Mucosa of descending colon (tissue), 3 donors: ENCODE data around the gene MYF5. TPM values are rescaled to one million over a fixed set of nuclear protein-coding genes. Genes with fewer than 3 reads are reported as not detected.

ENCODE experiments used
- ATAC-seq: fragments of 200-7000 bp; cut with Tn5 transposase; one replicate; pipeline ENCODE4 v1.9.1; 2020; ENCODE audit warnings: mild to moderate bottlenecking, moderate library complexity
- DNase-seq, 3 donors: peaks; one replicate each; pipeline ENCODE4 v3.0.0-alpha.2; 2020
- H3K36me3 ChIP-seq: fragments of 200-600 bp; one replicate; pipeline ENCODE4 v1.8.0; 2021; ENCODE audit warnings: low read depth, mild to moderate bottlenecking
- H3K4me1 ChIP-seq: fragments of 200-600 bp; one replicate; pipeline ENCODE4 v1.8.0; 2021; ENCODE audit warnings: low read depth, mild to moderate bottlenecking
- H3K4me3 ChIP-seq: fragments of 200-600 bp; one replicate; pipeline ENCODE4 v1.8.0; 2021; ENCODE audit warnings: mild to moderate bottlenecking
- H3K9me3 ChIP-seq: fragments of 200-600 bp; one replicate; pipeline ENCODE4 v1.8.0; 2021; ENCODE audit warnings: mild to moderate bottlenecking
- intact Hi-C, 2 donors: fragments of 100-400 bp; cut with DNase I in 1 of 2; cut with micrococcal nuclease in 1 of 2; formaldehyde crosslinking; loops; one replicate each; pipeline versions ENCODE4 v1.11.0 to v1.11.1; 2022; cut with DNase I, micrococcal nuclease
- total RNA-seq, 3 donors: library from RNA; stranded (reverse); fragmentation: NEBNext Ultra II Directional in 2 of 3; extraction: Animal tissue kit (Norgen Biotek cat#: 25700) in 2 of 3; gene quantifications; one replicate each; pipeline versions ENCODE4 v1.2.1 to v1.2.4, GENCODE V29; 2021 to 2023
- TF ChIP-seq, protein P1 (sequence below): fragments of 200-600 bp; IDR thresholded peaks from one replicate; pipeline ENCODE4 v1.8.0; 2022; ENCODE audit warnings: antibody characterized with exemption, mild to moderate bottlenecking
- donor health status: DM: no; HTN: no; CAD: no; lungs with moderate emphysema.
- donor health status: DM: no; HTN: no; CAD: no.
- donor health status: DM: no; HTN: yes; CAD: no.

MYF5 gene
- total RNA-seq, 3 donors from 2014 or later: not detected

DNA sequence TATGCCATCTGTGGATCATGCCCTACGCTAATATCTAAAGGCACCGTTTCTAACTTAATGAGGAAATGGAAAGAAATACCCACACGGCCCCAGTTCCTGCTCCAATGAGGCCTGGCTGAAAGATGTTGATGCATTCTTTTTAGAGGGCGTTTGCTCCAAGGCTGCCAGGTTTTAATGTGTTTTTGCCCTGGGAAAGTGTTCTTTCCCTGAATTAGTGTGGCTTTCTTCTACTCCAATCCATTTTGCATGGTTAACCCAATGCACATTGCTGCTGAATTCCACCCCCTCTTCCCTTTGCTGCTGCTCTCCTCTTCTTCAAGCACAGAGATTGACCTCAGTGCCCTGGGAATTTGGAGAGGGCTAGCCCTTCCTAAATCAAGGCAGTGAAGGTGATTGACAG is 1.1 kb downstream of the MYF5 start:
- DNase-seq (no peak), ATAC-seq (no peak)
- Histone ChIP-seq H3K4me3 (no peak overlapping the region), H3K9me3 (no peaks in the 10 kb centered on the region), H3K36me3 (no peaks in the 10 kb centered on the region), H3K4me1 (no peaks in the 10 kb centered on the region)
- TF ChIP-seq, protein P1, sequence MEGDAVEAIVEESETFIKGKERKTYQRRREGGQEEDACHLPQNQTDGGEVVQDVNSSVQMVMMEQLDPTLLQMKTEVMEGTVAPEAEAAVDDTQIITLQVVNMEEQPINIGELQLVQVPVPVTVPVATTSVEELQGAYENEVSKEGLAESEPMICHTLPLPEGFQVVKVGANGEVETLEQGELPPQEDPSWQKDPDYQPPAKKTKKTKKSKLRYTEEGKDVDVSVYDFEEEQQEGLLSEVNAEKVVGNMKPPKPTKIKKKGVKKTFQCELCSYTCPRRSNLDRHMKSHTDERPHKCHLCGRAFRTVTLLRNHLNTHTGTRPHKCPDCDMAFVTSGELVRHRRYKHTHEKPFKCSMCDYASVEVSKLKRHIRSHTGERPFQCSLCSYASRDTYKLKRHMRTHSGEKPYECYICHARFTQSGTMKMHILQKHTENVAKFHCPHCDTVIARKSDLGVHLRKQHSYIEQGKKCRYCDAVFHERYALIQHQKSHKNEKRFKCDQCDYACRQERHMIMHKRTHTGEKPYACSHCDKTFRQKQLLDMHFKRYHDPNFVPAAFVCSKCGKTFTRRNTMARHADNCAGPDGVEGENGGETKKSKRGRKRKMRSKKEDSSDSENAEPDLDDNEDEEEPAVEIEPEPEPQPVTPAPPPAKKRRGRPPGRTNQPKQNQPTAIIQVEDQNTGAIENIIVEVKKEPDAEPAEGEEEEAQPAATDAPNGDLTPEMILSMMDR: no peak
- intact Hi-C loops: no loop called here

GRCh38 chr12:80720516-80720915 is 3.8 kb downstream of the MYF5 start:
- no peak for ATAC-seq
- Histone ChIP-seq H3K36me3 (no peaks in the 10 kb centered on the region), H3K4me1 (no peaks in the 10 kb centered on the region), H3K4me3 (no peak overlapping the region), H3K9me3 (no peaks in the 10 kb centered on the region)
- intact Hi-C loops: no loop called here
- DNase-seq: no peak
- TF ChIP-seq, protein P1: no peak

DNA sequence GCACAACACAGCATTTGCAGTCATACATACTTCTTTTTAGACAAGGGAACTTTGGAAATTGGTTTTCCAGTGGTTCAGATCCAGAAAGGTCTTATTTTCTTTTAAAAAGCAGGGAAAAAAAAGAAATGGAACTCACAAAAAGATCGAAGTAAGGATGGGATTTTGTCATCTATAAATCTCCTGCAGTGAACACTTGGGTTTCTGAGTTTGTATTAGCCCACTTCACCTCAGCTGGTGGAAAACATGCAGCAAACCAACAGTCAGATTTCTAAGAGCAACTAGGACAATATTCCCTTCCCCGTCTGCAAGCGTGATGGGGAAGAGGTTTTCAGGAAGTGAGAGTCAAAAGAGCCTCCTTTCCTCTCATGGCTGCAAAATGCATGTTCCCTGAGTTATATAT is 4.6 kb downstream of the MYF5 start:
- Histone ChIP-seq H3K9me3 (no peaks in the 10 kb centered on the region), H3K36me3 (no peaks in the 10 kb centered on the region), H3K4me1 (no peaks in the 10 kb centered on the region), H3K4me3 (no peak overlapping the region)
- ATAC-seq (no peak), DNase-seq (no peak)
- intact Hi-C loops: no loop called here
- TF ChIP-seq, protein P1: no peak

- Histone ChIP-seq H3K4me3 (no peak overlapping the region), H3K9me3 (no peaks in the 10 kb centered on the region), H3K4me1 (no peaks in the 10 kb centered on the region), H3K36me3 (no peaks in the 10 kb centered on the region)
- DNase-seq: no peak
- intact Hi-C loops: no loop called here
- TF ChIP-seq, protein P1: no peak
- no peak for ATAC-seq
These were observed 29.3 kb downstream of the MYF5 start for GRCh38 chr12:80745851-80746505.

DNA sequence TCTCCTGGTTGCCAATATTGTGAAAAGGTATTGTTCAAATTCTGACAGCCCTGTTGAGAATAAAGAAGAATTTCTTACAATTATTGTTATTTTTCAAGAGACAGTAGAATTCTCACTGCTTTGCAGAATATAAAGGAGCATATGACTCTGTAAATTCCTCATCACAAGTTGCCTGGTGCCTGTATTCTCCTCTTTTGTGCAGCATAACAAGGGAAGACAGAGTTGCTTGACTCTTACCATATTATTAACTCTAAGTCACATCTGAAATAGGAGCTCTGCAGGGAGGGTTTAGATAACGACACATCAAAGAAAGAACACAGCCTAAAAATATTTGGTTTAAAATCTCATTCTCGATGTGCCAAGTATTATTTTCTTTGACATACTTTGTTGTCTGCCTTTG is 31.1 kb downstream of the MYF5 start:
- intact Hi-C loops: no loop called here
- H3K36me3 ChIP-seq: no peaks in the 10 kb centered on the region
- no peaks in the 10 kb centered on the region for H3K4me1 ChIP-seq
- DNase-seq (no peak), ATAC-seq (no peak)
- no peaks in the 10 kb centered on the region for H3K9me3 ChIP-seq
- TF ChIP-seq, protein P1: no peak
- H3K4me3 ChIP-seq: no peak overlapping the region

DNA sequence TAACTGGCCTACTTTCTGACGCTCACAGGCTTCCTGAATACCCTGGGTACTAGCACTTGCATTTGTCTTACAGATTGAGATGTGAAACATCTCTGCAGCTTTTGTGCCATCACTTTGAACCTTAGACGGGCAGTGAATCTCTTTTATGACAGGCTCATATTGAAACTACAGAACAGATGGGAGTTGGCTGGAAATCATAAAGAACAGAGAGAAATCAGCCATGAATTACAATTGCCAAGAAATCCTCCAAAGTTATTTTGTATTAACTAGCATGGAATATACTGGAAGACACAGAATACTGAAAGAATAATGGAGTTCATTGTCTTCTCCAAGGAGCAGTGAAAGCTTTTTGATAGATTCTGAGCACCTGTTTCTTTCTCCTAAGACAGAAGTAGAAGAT is 32.7 kb downstream of the MYF5 start:
- ATAC-seq (no peak), DNase-seq (no peak)
- H3K4me3 ChIP-seq: no peak overlapping the region
- intact Hi-C loops: no loop called here
- no peaks in the 10 kb centered on the region for H3K4me1 ChIP-seq
- H3K36me3 ChIP-seq: no peaks in the 10 kb centered on the region
- H3K9me3 ChIP-seq: no peaks in the 10 kb centered on the region
- TF ChIP-seq, protein P1: no peak
